Activated CD8-positive, alpha-beta T cell treated with anti-CD3 and anti-CD28 coated beads for 36 hours (primary cell): ENCODE results near the gene LRRC31. TPM values are rescaled to one million over a fixed set of nuclear protein-coding genes. Genes with fewer than 3 reads are reported as not detected.

Experiments used
- ATAC-seq: fragments of 200-7000 bp; cut with Tn5 transposase; one replicate; pipeline ENCODE4 v1.10.0; 2021; ENCODE audit warnings: mild to moderate bottlenecking, moderate library complexity
- CTCF ChIA-PET: fragments of 350-600 bp; sonication (Branson Sonifier 250); formaldehyde crosslinking; loops from one replicate; lab custom pipeline; 2021; ENCODE audit warnings: antibody characterized with exemption; lab: Charles Lee
- POLR2A ChIA-PET: fragments of 350-600 bp; sonication (Branson Sonifier 250); formaldehyde crosslinking; loops from one replicate; lab custom pipeline; 2021; ENCODE audit warnings: antibody characterized with exemption; lab: Charles Lee
- DNase-seq: peaks from one replicate; pipeline ENCODE4 v3.0.0-alpha.2; 2020
- H3K27ac Mint-ChIP-seq: one replicate; pipeline ENCODE4 v1.8.0; 2021; ENCODE audit warnings: mild to moderate bottlenecking, mixed read lengths
- H3K27me3 Mint-ChIP-seq: one replicate; pipeline ENCODE4 v1.8.0; 2021; ENCODE audit warnings: mixed read lengths
- H3K36me3 Mint-ChIP-seq: one replicate; pipeline ENCODE4 v1.8.0; 2021; ENCODE audit warnings: low read depth, mixed read lengths
- H3K4me1 Mint-ChIP-seq: one replicate; pipeline ENCODE4 v1.8.0; 2021; ENCODE audit warnings: low read depth, mixed read lengths
- H3K4me3 Mint-ChIP-seq: one replicate; pipeline ENCODE4 v1.8.0; 2021; ENCODE audit warnings: mild to moderate bottlenecking, moderate library complexity, mixed read lengths
- H3K9me3 Mint-ChIP-seq: one replicate; pipeline ENCODE4 v1.8.0; 2021; ENCODE audit warnings: mixed read lengths
- intact Hi-C: fragments of 100-400 bp; cut with micrococcal nuclease; formaldehyde crosslinking; loops from one replicate; pipeline ENCODE4 v1.10.0; 2022
- total RNA-seq, 2 experiments: library from RNA; stranded (reverse); gene quantifications; one replicate each; pipeline ENCODE4 v1.2.3, GENCODE V29; 2021
- TF ChIP-seq, protein P1 (sequence below): fragments of 200-600 bp; IDR thresholded peaks from one replicate; pipeline ENCODE4 v1.8.0; 2022; ENCODE audit warnings: antibody characterized with exemption, mild to moderate bottlenecking

Gene LRRC31
- total RNA-seq, 2 experiments from 2014 or later = not detected

DNA sequence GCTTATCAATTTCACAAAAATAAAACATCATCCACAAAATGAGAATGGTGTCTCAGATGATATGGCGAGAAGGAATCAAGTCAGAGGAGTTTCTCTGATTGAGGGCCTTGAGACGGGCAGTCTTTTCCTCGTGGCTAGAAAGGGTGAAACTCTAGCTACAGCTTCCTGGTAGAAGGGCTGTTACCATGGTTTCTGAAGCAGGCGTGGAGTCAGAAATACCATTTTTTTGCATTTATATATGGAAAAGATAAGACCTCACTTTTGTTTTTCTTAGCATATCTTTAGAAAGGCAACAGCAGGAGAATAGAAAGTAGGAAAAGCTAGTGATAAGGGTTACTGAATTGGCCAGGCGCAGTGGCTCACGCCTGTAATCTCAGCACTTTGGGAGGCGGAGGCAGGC is 24.4 kb upstream of the LRRC31 start:
- DNase-seq (no peak), ATAC-seq (no peak)
- POLR2A ChIA-PET = no interaction called here
- no peaks in the 10 kb centered on the region for H3K4me1 Mint-ChIP-seq
- H3K27ac Mint-ChIP-seq = no peak overlapping the region
- TF ChIP-seq, protein P1, sequence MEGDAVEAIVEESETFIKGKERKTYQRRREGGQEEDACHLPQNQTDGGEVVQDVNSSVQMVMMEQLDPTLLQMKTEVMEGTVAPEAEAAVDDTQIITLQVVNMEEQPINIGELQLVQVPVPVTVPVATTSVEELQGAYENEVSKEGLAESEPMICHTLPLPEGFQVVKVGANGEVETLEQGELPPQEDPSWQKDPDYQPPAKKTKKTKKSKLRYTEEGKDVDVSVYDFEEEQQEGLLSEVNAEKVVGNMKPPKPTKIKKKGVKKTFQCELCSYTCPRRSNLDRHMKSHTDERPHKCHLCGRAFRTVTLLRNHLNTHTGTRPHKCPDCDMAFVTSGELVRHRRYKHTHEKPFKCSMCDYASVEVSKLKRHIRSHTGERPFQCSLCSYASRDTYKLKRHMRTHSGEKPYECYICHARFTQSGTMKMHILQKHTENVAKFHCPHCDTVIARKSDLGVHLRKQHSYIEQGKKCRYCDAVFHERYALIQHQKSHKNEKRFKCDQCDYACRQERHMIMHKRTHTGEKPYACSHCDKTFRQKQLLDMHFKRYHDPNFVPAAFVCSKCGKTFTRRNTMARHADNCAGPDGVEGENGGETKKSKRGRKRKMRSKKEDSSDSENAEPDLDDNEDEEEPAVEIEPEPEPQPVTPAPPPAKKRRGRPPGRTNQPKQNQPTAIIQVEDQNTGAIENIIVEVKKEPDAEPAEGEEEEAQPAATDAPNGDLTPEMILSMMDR = no peak
- no peak overlapping the region for H3K4me3 Mint-ChIP-seq
- CTCF ChIA-PET = no interaction called here
- peaks cover 1% of the 10 kb centered on the region for H3K27me3 Mint-ChIP-seq
- no peaks in the 10 kb centered on the region for H3K9me3 Mint-ChIP-seq
- intact Hi-C loops = no loop called here
- H3K36me3 Mint-ChIP-seq = no peaks in the 10 kb centered on the region

DNA sequence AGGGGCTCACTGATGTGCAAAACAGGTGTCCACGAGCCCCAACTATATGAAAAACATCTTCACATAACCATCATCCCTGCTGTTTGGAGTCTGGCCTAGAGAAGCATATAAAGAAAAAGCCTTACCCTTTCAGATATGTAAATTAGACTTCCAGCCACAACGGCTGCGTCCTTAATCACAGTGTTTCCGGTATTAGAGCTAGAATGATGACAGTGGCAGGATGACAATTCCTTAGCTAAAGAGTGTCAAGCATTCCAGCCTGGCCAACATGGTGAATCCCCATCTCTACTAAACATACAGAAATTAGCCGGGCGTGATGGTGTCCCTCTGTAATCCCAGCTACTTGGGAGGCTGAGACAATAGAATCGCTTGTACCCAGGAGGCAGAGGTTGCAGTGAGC is 22.2 kb upstream of the LRRC31 start:
- no peaks in the 10 kb centered on the region for H3K36me3 Mint-ChIP-seq
- H3K4me1 Mint-ChIP-seq = no peaks in the 10 kb centered on the region
- H3K27me3 Mint-ChIP-seq = peaks cover 1% of the 10 kb centered on the region
- no peak overlapping the region for H3K27ac Mint-ChIP-seq
- no peaks in the 10 kb centered on the region for H3K9me3 Mint-ChIP-seq
- CTCF ChIA-PET = no interaction called here
- no peak overlapping the region for H3K4me3 Mint-ChIP-seq
- DNase-seq (no peak), ATAC-seq (no peak)
- intact Hi-C loops = no loop called here
- TF ChIP-seq, protein P1 = no peak
- POLR2A ChIA-PET = interaction anchor here (1.0 kb wide), 1 partner anchor 114 kb away, joined by 3 read pairs; no protein-coding TSS in a partner anchor

DNA sequence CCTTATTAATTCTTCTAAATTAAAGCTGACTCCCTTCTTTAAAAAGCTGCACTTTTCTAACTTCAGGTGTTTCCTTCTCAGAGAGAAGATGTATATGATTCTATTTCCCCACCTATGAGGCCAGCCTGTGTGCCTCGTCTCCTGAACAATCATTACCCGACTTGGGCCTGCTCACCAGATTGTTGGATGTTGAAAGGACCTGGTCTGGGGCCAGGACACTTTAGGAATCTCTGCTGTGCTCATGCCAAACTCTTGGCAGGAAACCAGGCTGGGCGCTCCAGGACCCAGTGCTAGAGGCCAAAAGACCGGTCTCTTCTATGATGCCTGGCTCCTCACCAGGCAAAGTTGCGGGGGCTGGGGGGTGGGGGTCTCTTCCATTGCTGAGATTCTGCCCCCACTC is 16.9 kb upstream of the LRRC31 start:
- intact Hi-C loops = no loop called here
- H3K4me3 Mint-ChIP-seq = no peak overlapping the region
- POLR2A ChIA-PET = no interaction called here
- no peaks in the 10 kb centered on the region for H3K27me3 Mint-ChIP-seq
- H3K4me1 Mint-ChIP-seq = no peaks in the 10 kb centered on the region
- TF ChIP-seq, protein P1 = no peak
- H3K36me3 Mint-ChIP-seq = no peaks in the 10 kb centered on the region
- DNase-seq = no peak
- CTCF ChIA-PET = interaction anchor here (1.7 kb wide), 1 partner anchor 13 kb away, joined by 4 read pairs; no protein-coding TSS in a partner anchor
- no peaks in the 10 kb centered on the region for H3K9me3 Mint-ChIP-seq
- no peak overlapping the region for H3K27ac Mint-ChIP-seq
- ATAC-seq = no peak

DNA sequence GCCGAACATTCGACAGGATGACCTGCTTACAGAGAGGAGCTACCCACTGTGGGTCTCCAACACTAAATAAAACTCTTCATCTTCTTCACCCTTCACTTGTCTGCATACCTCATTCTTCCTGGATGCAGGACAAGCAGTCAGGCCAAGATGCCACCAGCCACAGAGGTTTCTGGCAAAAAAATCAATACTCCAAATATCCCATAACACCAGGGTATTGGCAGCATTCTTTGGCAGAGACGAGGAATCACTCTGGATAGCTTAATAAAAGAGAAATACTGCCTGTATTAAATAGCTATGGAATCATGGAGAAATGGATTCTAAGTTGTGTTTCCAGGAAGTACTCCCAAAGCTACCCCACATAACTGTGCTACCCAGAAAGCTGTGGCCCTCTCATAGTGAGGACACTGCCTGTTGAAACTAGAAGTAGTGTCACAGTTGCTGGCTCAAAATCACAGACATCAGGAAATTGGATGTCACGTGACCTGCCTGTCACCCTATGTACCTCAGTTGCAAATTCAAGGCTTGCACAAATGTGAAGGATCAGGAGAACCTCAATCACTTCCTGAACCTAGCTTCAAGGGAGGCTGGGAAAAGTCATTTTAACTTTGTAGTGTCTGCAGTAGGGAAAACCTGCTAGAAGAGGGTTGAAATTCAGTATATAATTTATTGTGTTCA is 11.0 kb upstream of the LRRC31 start:
- Mint-ChIP-seq H3K27ac (no peak overlapping the region), H3K4me1 (peaks cover 2% of the 10 kb centered on the region), H3K4me3 (no peak overlapping the region), H3K27me3 (no peaks in the 10 kb centered on the region), H3K9me3 (no peaks in the 10 kb centered on the region), H3K36me3 (no peaks in the 10 kb centered on the region)
- ATAC-seq (no peak), DNase-seq (no peak)
- CTCF ChIA-PET = interaction anchor here (1.3 kb wide), 1 partner anchor 18 kb away, joined by 4 read pairs; no protein-coding TSS in a partner anchor
- POLR2A ChIA-PET = no interaction called here
- intact Hi-C loops = no loop called here
- TF ChIP-seq, protein P1 = no peak

DNA sequence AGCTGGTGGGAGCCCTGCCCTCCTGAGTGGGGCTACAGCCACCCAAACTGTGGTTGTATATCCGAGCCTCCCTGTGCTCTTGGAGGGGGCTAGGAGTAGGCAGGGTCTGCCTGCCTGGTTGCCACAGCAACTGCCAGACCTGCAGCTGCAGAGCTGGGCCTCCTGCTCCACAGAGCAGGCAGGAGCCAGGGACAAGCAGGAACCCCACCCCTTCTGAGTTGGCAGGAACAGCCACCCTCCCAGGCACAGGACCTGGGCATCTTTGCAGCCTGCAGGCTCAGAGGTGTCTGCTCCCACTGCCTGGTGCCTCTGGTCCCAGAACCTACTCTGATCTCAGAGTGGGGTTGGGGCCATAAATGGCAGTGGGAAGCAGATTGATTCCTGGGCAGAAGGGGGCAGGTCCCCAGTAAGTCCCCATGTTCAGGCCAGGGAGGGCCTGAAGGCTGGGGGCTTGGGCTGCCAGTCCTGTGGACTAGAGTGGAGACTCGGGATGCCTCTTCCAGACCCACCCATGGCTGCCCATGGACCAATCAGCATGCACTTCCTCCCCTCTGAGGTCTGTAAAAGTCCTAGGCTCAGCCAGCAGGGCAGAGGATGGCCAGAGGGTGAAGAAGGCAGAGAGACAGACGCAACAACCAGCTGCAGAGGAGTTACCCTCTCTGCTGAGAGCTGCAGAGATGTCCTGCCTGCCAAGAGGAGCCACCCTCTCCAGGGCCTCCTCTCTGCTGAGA is 10.3 kb upstream of the LRRC31 start:
- no peak for ATAC-seq
- TF ChIP-seq, protein P1 = no peak
- no peaks in the 10 kb centered on the region for H3K27me3 Mint-ChIP-seq
- H3K27ac Mint-ChIP-seq = no peak overlapping the region
- ChIA-PET POLR2A (no interaction called here), CTCF (no interaction called here)
- intact Hi-C loops = no loop called here
- H3K4me3 Mint-ChIP-seq = no peak overlapping the region
- no peaks in the 10 kb centered on the region for H3K36me3 Mint-ChIP-seq
- peaks cover 2% of the 10 kb centered on the region for H3K4me1 Mint-ChIP-seq
- no peaks in the 10 kb centered on the region for H3K9me3 Mint-ChIP-seq
- DNase-seq = no peak
